Heart right ventricle (tissue), 16 donors: ENCODE data around the gene AAGAB. TPM values are rescaled to one million over a fixed set of nuclear protein-coding genes. Genes with fewer than 3 reads are reported as not detected.

Experiments used
- ATAC-seq, 8 donors: fragments of 200-7000 bp; cut with Tn5 transposase; one replicate each; pipeline ENCODE4 v1.9.1; 2020; ENCODE audit warnings: mild to moderate bottlenecking in 8 of 8, moderate library complexity in 8 of 8, moderate number of reproducible peaks in 1 of 8
- DNase-seq, 2 donors: peaks; one replicate each; pipeline ENCODE4 v3.0.0-alpha.2; 2020
- H3K27ac ChIP-seq, 10 donors: fragments of 200-600 bp; sonication (generic) in 2 of 10; one replicate each; pipeline versions ENCODE4 v1.5.0 to v1.8.0; 2020 to 2022; ENCODE audit warnings: mild to moderate bottlenecking in 3 of 10
- H3K27me3 ChIP-seq, 7 donors: fragments of 200-600 bp; one replicate each; pipeline ENCODE4 v1.8.0; 2021 to 2022; ENCODE audit warnings: mild to moderate bottlenecking in 2 of 7
- H3K36me3 ChIP-seq, 9 donors: fragments of 200-600 bp; sonication (generic) in 1 of 9; one replicate each; pipeline versions ENCODE4 v1.5.0 to v1.8.0; 2020 to 2022; ENCODE audit warnings: mild to moderate bottlenecking in 2 of 9
- H3K4me1 ChIP-seq, 9 donors: fragments of 200-600 bp; sonication (generic) in 1 of 9; one replicate each; pipeline versions ENCODE4 v1.5.0 to v1.8.0; 2020 to 2022; ENCODE audit warnings: mild to moderate bottlenecking in 4 of 9
- H3K4me3 ChIP-seq, 10 donors: fragments of 200-600 bp; sonication (generic) in 2 of 10; one replicate each; pipeline versions ENCODE4 v1.5.0 to v1.8.0; 2020 to 2022; ENCODE audit warnings: mild to moderate bottlenecking in 7 of 10, moderate library complexity in 2 of 10
- H3K9me3 ChIP-seq, 11 donors: fragments of 200-600 bp in 10 of 11; sonication (generic) in 2 of 11; one replicate each; pipeline versions ENCODE4 v1.5.0 to v1.8.0; 2013 to 2022; ENCODE audit warnings: mild to moderate bottlenecking in 2 of 11, control low read depth in 1 of 11, moderate library complexity in 1 of 11
- WGBS, 2 donors: extraction: QIAGEN DNeasy Blood & Tissue Kit; methylation state at CpG; one replicate each; pipeline ENCODE4 v1.1.7; 2013; ENCODE audit warnings: inconsistent platforms in 1 of 2; 5-methylcytosine and 5-hydroxymethylcytosine counted together
- intact Hi-C, 10 donors: fragments of 100-400 bp; cut with DNase I; formaldehyde crosslinking; loops; one replicate each; pipeline versions ENCODE4 v1.11.1 to v1.14.2; 2022
- polyA plus RNA-seq, 2 donors: library from polyadenylated mRNA; stranded (reverse); fragments of 200-250 nt; gene quantifications; one replicate each; pipeline ENCODE4 v1.2.3, GENCODE V29; 2013
- total RNA-seq, 10 donors: library from RNA; stranded (reverse); fragmentation: NEBNext Ultra II Directional in 3 of 10; extraction: Animal tissue kit (Norgen Biotek cat#: 25700) in 3 of 10; gene quantifications; one replicate each; pipeline versions ENCODE4 v1.2.1 to v1.2.4, GENCODE V29; 2021 to 2023
- TF ChIP-seq, protein P1 (sequence below), 9 donors: fragments of 200-600 bp; sonication (generic) in 2 of 9; IDR thresholded peaks; one replicate each; pipeline versions ENCODE4 v1.5.0 to v1.8.0; 2021 to 2022; ENCODE audit warnings: antibody characterized with exemption in 9 of 9, mild to moderate bottlenecking in 5 of 9, moderate library complexity in 1 of 9
- donor health status: Arrhythmogenic right ventricular cardiomyopathy.
- donor health status: ischemic (EF 13 %, LVEDD 7.1; RV severe dilation, severe dysfunction).
- donor health status: healthy with polysubstance abuse.
- donor health status: DM: no; HTN: yes; CAD: no.
- donor health status: DM: no; HTN: no; CAD: no.
- donor health status: ischemic (EF 25% LVEDD 6.9; RV normal size, moderate dysfunction).
- donor health status: ischemic (EF 25% LVEDD 5.7; RV mildly dilated, moderate dysfunction).
- donor health status: healthy.
- donor health status: DM: yes; HTN: yes; CAD: no.
- donor health status: Ischemic cardiomyopathy.
- donor health status: ischemic (EF 35%, LVEDD 5.7; RV mildly dilated, moderate dysfunction).
- donor health status: nonischemic (EF 11% LVEDD 7.7; RV severe dilation, severe dysfunction).
- donor health status: DM: yes; HTN: yes; CAD: no.
- donor health status: PGD.
- donor health status: ischemic (EF 29% LVEDD 5.4; RV normal size, mild dysfunction).
- donor health status: nonischemic (EF 23%, LVEDD 6.1; RV moderate dilation, normal function).

AAGAB gene
- total and polyA plus RNA-seq, 12 donors, result 4.3 to 33.4 (median 24.3) TPM

- intact Hi-C loops, result no loop called here
- TF ChIP-seq, protein P1, sequence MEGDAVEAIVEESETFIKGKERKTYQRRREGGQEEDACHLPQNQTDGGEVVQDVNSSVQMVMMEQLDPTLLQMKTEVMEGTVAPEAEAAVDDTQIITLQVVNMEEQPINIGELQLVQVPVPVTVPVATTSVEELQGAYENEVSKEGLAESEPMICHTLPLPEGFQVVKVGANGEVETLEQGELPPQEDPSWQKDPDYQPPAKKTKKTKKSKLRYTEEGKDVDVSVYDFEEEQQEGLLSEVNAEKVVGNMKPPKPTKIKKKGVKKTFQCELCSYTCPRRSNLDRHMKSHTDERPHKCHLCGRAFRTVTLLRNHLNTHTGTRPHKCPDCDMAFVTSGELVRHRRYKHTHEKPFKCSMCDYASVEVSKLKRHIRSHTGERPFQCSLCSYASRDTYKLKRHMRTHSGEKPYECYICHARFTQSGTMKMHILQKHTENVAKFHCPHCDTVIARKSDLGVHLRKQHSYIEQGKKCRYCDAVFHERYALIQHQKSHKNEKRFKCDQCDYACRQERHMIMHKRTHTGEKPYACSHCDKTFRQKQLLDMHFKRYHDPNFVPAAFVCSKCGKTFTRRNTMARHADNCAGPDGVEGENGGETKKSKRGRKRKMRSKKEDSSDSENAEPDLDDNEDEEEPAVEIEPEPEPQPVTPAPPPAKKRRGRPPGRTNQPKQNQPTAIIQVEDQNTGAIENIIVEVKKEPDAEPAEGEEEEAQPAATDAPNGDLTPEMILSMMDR (IDR thresholded peaks at IDR 0.05), result no peak
- WGBS, 2 donors, result 77 to 82% methylated on average over 2 of the region's 2 CpGs
- ATAC-seq (no peak), DNase-seq (no peak)
- Histone ChIP-seq H3K4me3 (no peak overlapping the region), H3K4me1 (no peaks in the 10 kb centered on the region), H3K27ac (no peak overlapping the region), H3K36me3 (no peaks in the 10 kb centered on the region), H3K27me3 (no peaks in the 10 kb centered on the region), H3K9me3 (peaks cover 0 to 5% (median 0%) of the 10 kb centered on the region in 11 donors)
These were observed 25.8 kb upstream of the AAGAB start for GRCh38 chr15:67280217-67280616.

GRCh38 chr15:67276666-67277065 lies 22.2 kb upstream of the AAGAB start:
- WGBS, 2 donors, result 97 to 100% methylated on average over 1 of the region's 1 CpG
- DNase-seq (no peak), ATAC-seq (no peak)
- H3K4me3 ChIP-seq, result no peak overlapping the region
- TF ChIP-seq, protein P1 (IDR thresholded peaks at IDR 0.05), result no peak
- H3K9me3 ChIP-seq, result peaks cover 0 to 29% (median 9%) of the 10 kb centered on the region in 11 donors
- intact Hi-C loops, result no loop called here
- H3K4me1 ChIP-seq, result no peaks in the 10 kb centered on the region
- no peaks in the 10 kb centered on the region for H3K36me3 ChIP-seq
- H3K27ac ChIP-seq, result no peak overlapping the region
- no peaks in the 10 kb centered on the region for H3K27me3 ChIP-seq

GRCh38 chr15:67274236-67274635 lies 19.8 kb upstream of the AAGAB start:
- DNase-seq (no peak), ATAC-seq (no peak)
- peaks cover 0 to 29% (median 9%) of the 10 kb centered on the region in 11 donors for H3K9me3 ChIP-seq
- TF ChIP-seq, protein P1 (IDR thresholded peaks at IDR 0.05), result no peak
- WGBS, 2 donors, result 93 to 95% methylated on average over 1 of the region's 1 CpG
- intact Hi-C loops, result no loop called here
- no peaks in the 10 kb centered on the region for H3K27me3 ChIP-seq
- H3K4me1 ChIP-seq, result no peaks in the 10 kb centered on the region
- no peak overlapping the region for H3K27ac ChIP-seq
- no peaks in the 10 kb centered on the region for H3K36me3 ChIP-seq
- no peak overlapping the region for H3K4me3 ChIP-seq

GRCh38 chr15:67267951-67268941 lies 13.8 kb upstream of the AAGAB start:
- DNase-seq (no peak), ATAC-seq (no peak)
- no peaks in the 10 kb centered on the region for H3K36me3 ChIP-seq
- 72 to 73% methylated on average over 9 of the region's 9 CpGs for WGBS, 2 donors
- H3K4me3 ChIP-seq, result no peak overlapping the region
- TF ChIP-seq, protein P1 (IDR thresholded peaks at IDR 0.05), result no peak
- peaks cover 0 to 10% (median 0%) of the 10 kb centered on the region in 11 donors for H3K9me3 ChIP-seq
- intact Hi-C loops, result no loop called here
- H3K4me1 ChIP-seq, result no peaks in the 10 kb centered on the region
- H3K27me3 ChIP-seq, result no peaks in the 10 kb centered on the region
- no peak overlapping the region for H3K27ac ChIP-seq
